ENCODE data around the gene KIF13A.

GRCh38 chr6:17919496-17919895 lies 67.9 kb downstream of the KIF13A start:
- TF ChIP-seq RAD51 (IDR thresholded peaks at IDR 0.05) (no peak), CBX5 (IDR thresholded peaks at IDR 0.05; ENCODE audit: low read depth) (no peak)

Measured in GM12878 (cell line).